Parathyroid adenoma (tissue), 2 donors: ENCODE results near the gene OR2M5.

Experiments used
- H2AFZ ChIP-seq: fragments of 300-600 bp; sonication (generic); one replicate; pipeline ENCODE4 v1.7.0; 2017; ENCODE audit warnings: antibody characterized with exemption, mild to moderate bottlenecking
- H3K27ac ChIP-seq: fragments of 300-600 bp; sonication (generic); one replicate; pipeline ENCODE4 v1.7.0; 2017
- H3K27me3 ChIP-seq: fragments of 300-600 bp; sonication (generic); one replicate; pipeline ENCODE4 v1.7.0; 2017; ENCODE audit warnings: low read length; ENCODE audit not compliant: control insufficient read depth, insufficient read depth
- H3K36me3 ChIP-seq: fragments of 300-600 bp; sonication (generic); one replicate; pipeline ENCODE4 v1.7.0; 2017; ENCODE audit warnings: low read length; ENCODE audit not compliant: control insufficient read depth, insufficient read depth
- H3K4me1 ChIP-seq: fragments of 300-600 bp; sonication (generic); one replicate; pipeline ENCODE4 v1.7.0; 2017; ENCODE audit warnings: control low read depth
- H3K4me2 ChIP-seq: fragments of 300-600 bp; sonication (generic); one replicate; pipeline ENCODE4 v1.7.0; 2017; ENCODE audit warnings: low read length
- H3K4me3 ChIP-seq: fragments of 300-600 bp; sonication (generic); one replicate; pipeline ENCODE4 v1.7.0; 2017; ENCODE audit warnings: low read depth, low read length
- H3K79me2 ChIP-seq: fragments of 300-600 bp; sonication (generic); one replicate; pipeline ENCODE4 v1.7.0; 2017; ENCODE audit warnings: control low read depth
- H3K9ac ChIP-seq: fragments of 300-600 bp; sonication (generic); one replicate; pipeline ENCODE4 v1.7.0; 2017; ENCODE audit warnings: mild to moderate bottlenecking
- H3K9me3 ChIP-seq: fragments of 300-600 bp; sonication (generic); one replicate; pipeline ENCODE4 v1.7.0; 2017; ENCODE audit warnings: low read length; ENCODE audit not compliant: control insufficient read depth
- CTCF ChIP-seq: fragments of 300-600 bp; sonication (generic); IDR thresholded peaks from one replicate; pipeline ENCODE4 v1.7.0; 2017; ENCODE audit warnings: antibody characterized with exemption, mild to moderate bottlenecking
- donor health status: primary hyperparathyroidism.

Gene OR2M5

GRCh38 chr1:248114890-248115289, 30.1 kb upstream of the OR2M5 start:
- no peak overlapping the region for H3K9ac ChIP-seq
- no peaks in the 10 kb centered on the region for H3K36me3 ChIP-seq
- H3K27me3 ChIP-seq: no peaks in the 10 kb centered on the region
- H3K4me1 ChIP-seq: no peaks in the 10 kb centered on the region
- H3K79me2 ChIP-seq: no peaks in the 10 kb centered on the region
- no peak overlapping the region for H2AFZ ChIP-seq
- no peak overlapping the region for H3K4me3 ChIP-seq
- H3K27ac ChIP-seq: no peak overlapping the region
- no peaks in the 10 kb centered on the region for H3K9me3 ChIP-seq
- no peak for TF ChIP-seq CTCF
- no peak overlapping the region for H3K4me2 ChIP-seq

- Histone ChIP-seq H3K9me3 (no peaks in the 10 kb centered on the region), H3K27me3 (no peaks in the 10 kb centered on the region), H3K4me1 (no peaks in the 10 kb centered on the region), H3K4me3 (no peak overlapping the region), H3K9ac (no peak overlapping the region), H3K36me3 (no peaks in the 10 kb centered on the region), H3K79me2 (no peaks in the 10 kb centered on the region), H3K4me2 (no peak overlapping the region), H3K27ac (no peak overlapping the region), H2AFZ (no peak overlapping the region)
- no peak for TF ChIP-seq CTCF
Measured at GRCh38 chr1:248127653-248128052, 17.3 kb upstream of the OR2M5 start.

- Histone ChIP-seq H3K9me3 (no peaks in the 10 kb centered on the region), H3K27me3 (no peaks in the 10 kb centered on the region), H3K79me2 (no peaks in the 10 kb centered on the region), H3K36me3 (no peaks in the 10 kb centered on the region), H3K4me2 (no peak overlapping the region), H2AFZ (no peak overlapping the region), H3K27ac (no peak overlapping the region), H3K9ac (no peak overlapping the region), H3K4me1 (no peaks in the 10 kb centered on the region), H3K4me3 (no peak overlapping the region)
- no peak for TF ChIP-seq CTCF
Measured at GRCh38 chr1:248136811-248137210, 8.1 kb upstream of the OR2M5 start.

GRCh38 chr1:248140846-248141245, 4.1 kb upstream of the OR2M5 start:
- H3K27me3 ChIP-seq: no peaks in the 10 kb centered on the region
- TF ChIP-seq CTCF: no peak
- H3K9ac ChIP-seq: no peak overlapping the region

GRCh38 chr1:248143311-248143710, 1.6 kb upstream of the OR2M5 start:
- TF ChIP-seq CTCF: no peak
- H3K79me2 ChIP-seq: no peaks in the 10 kb centered on the region

More at GRCh38 chr1:248140846-248141245, 4.1 kb upstream of the OR2M5 start:
- H2AFZ ChIP-seq: no peak overlapping the region
- H3K27ac ChIP-seq: no peak overlapping the region
- H3K4me1 ChIP-seq: no peaks in the 10 kb centered on the region
- H3K79me2 ChIP-seq: no peaks in the 10 kb centered on the region
- H3K9me3 ChIP-seq: no peaks in the 10 kb centered on the region
- H3K4me3 ChIP-seq: no peak overlapping the region
- H3K36me3 ChIP-seq: no peaks in the 10 kb centered on the region
- no peak overlapping the region for H3K4me2 ChIP-seq

More at GRCh38 chr1:248143311-248143710, 1.6 kb upstream of the OR2M5 start:
- Histone ChIP-seq H3K9me3 (no peaks in the 10 kb centered on the region), H3K4me2 (no peak overlapping the region), H3K27me3 (no peaks in the 10 kb centered on the region), H3K27ac (no peak overlapping the region), H2AFZ (no peak overlapping the region), H3K9ac (no peak overlapping the region), H3K4me1 (no peaks in the 10 kb centered on the region), H3K4me3 (no peak overlapping the region), H3K36me3 (no peaks in the 10 kb centered on the region)
